Adrenal gland (tissue), 12 donors: Measurements from ENCODE around the gene RANBP9. TPM values are rescaled to one million over a fixed set of nuclear protein-coding genes. Genes with fewer than 3 reads are reported as not detected.
A peak's percentile ranks its signal among the peaks of the same experiment; 100 is the strongest.

Experiments used
- DNase-seq, 7 donors: peaks; one replicate each; pipeline ENCODE4 v3.0.0-alpha.2; 2019 to 2020
- H3K27ac ChIP-seq, 5 donors: fragments of 200-600 bp; sonication (generic) in 4 of 5; 1 replicate in 3 of 5; 2 replicates in 2 of 5; pipeline versions ENCODE4 v1.5.1 to v1.8.0; 2016 to 2020; ENCODE audit warnings: mild to moderate bottlenecking in 1 of 5
- H3K27me3 ChIP-seq: fragments of 200-600 bp; 2 replicates; pipeline ENCODE4 v1.8.0; 2021
- H3K36me3 ChIP-seq, 2 donors: fragments of 200-600 bp; replicated peaks in 1 of 2; 1 replicate in 1 of 2; 2 replicates in 1 of 2; pipeline versions ENCODE4 v1.5.1 to v1.8.0; 2018 to 2022
- H3K4me1 ChIP-seq, 2 donors: fragments of 200-600 bp; replicated peaks in 1 of 2; 1 replicate in 1 of 2; 2 replicates in 1 of 2; pipeline versions ENCODE4 v1.5.1 to v1.8.0; 2018 to 2021
- H3K4me3 ChIP-seq, 4 donors: fragments of 200-600 bp; sonication (generic) in 3 of 4; one replicate each; pipeline ENCODE4 v1.5.1; 2016 to 2018
- H3K9me3 ChIP-seq, 3 donors: fragments of 200-600 bp; sonication (generic) in 1 of 3; replicated peaks in 1 of 3; 1 replicate in 2 of 3; 2 replicates in 1 of 3; pipeline versions ENCODE4 v1.5.1 to v1.8.0; 2016 to 2021
- CTCF ChIP-seq, 6 experiments: fragments of 450-650 bp in 4 of 6; fragments of 200-600 bp in 2 of 6; sonication (generic) in 1 of 6; IDR thresholded peaks; 1 replicate in 5 of 6; 2 replicates in 1 of 6; pipeline versions ENCODE4 v1.5.1 to v1.8.0; 2016 to 2021; ENCODE audit warnings: antibody characterized with exemption in 6 of 6, mild to moderate bottlenecking in 2 of 6, moderate library complexity in 1 of 6
- POLR2A ChIP-seq, 2 donors: fragments of 450-650 bp; IDR thresholded peaks; one replicate each; pipeline ENCODE4 v1.6.1; 2017; ENCODE audit warnings: antibody characterized with exemption in 2 of 2, mild to moderate bottlenecking in 2 of 2, moderate library complexity in 1 of 2
- WGBS, 4 donors: extraction: QIAGEN DNeasy Blood & Tissue Kit in 2 of 4; methylation state at CpG; one replicate each; pipeline versions ENCODE4 v1.1.5 to v1.1.7; 2013 to 2017; 5-methylcytosine and 5-hydroxymethylcytosine counted together
- intact Hi-C, 2 donors: fragments of 100-400 bp; cut with DNase I; formaldehyde crosslinking; loops; one replicate each; pipeline versions ENCODE4 v1.14.1 to v1.15.0; 2022 to 2023
- polyA plus RNA-seq, 3 donors: library from polyadenylated mRNA; stranded (reverse); fragments of 200-250 nt in 2 of 3; fragments of 350-450 nt in 1 of 3; fragmentation: Illumina TruSeq in 1 of 3; extraction: RNeasy Lipid Tissue Mini Kit (QIAGEN cat#74804) in 1 of 3; gene quantifications; one replicate each; pipeline ENCODE4 v1.2.3, GENCODE V29; 2013 to 2014
- total RNA-seq, 9 donors: library from RNA; depleted of rRNA in 4 of 9; stranded (reverse); fragments of >200 nt in 4 of 9; fragments of 120-200 nt in 1 of 9; fragmentation: NEBNext Ultra II Directional in 1 of 9; extraction: Animal tissue kit (Norgen Biotek cat#: 25700) in 1 of 9; gene quantifications; one replicate each; pipeline versions ENCODE4 v1.1.0 to v1.2.4, GENCODE V29; 2013 to 2023
- donor health status: healthy with polysubstance abuse.
- donor health status: Bipolar disorder and iron deficiency.
- donor health status: DM: yes; HTN: yes; CAD: no.
- donor health status: DM: no; HTN: no; CAD: no.
- donor health status: DM: no; HTN: no; CAD: no.
- donor health status: DM: yes; HTN: yes; CAD: no.

The RANBP9 gene
- total and polyA plus RNA-seq, 12 donors: 20.1 to 63.1 (median 37.9) TPM

- Histone ChIP-seq H3K27me3 (no peaks in the 10 kb centered on the region), H3K9me3 (no peaks in the 10 kb centered on the region), H3K36me3 (no peaks in the 10 kb centered on the region), H3K27ac (no peak overlapping the region), H3K4me1 (peaks cover 0 to 6% of the 10 kb centered on the region in 2 donors), H3K4me3 (no peak overlapping the region)
- 86 to 93% (median 89%) methylated on average over 3 of the region's 3 CpGs for WGBS, 4 donors
- TF ChIP-seq CTCF (IDR thresholded peaks at IDR 0.05) (no peak), POLR2A (IDR thresholded peaks at IDR 0.05) (no peak)
- DNase-seq: no peak
- intact Hi-C loops: no loop called here
Measured at GRCh38 chr6:13577926-13578325, 133.7 kb downstream of the RANBP9 start.

- WGBS, 4 donors: 94 to 96% (median 95%) methylated on average over 3 of the region's 3 CpGs
- Histone ChIP-seq H3K27ac (no peak overlapping the region), H3K4me1 (peaks cover 0 to 6% of the 10 kb centered on the region in 2 donors), H3K27me3 (no peaks in the 10 kb centered on the region), H3K36me3 (no peaks in the 10 kb centered on the region), H3K9me3 (no peaks in the 10 kb centered on the region), H3K4me3 (no peak overlapping the region)
- TF ChIP-seq CTCF (IDR thresholded peaks at IDR 0.05) (no peak), POLR2A (IDR thresholded peaks at IDR 0.05) (no peak)
- no peak for DNase-seq
- intact Hi-C loops: no loop called here
Measured at GRCh38 chr6:13576017-13576416, 135.6 kb downstream of the RANBP9 start.

GRCh38 chr6:13575377-13575775 lies 136.3 kb downstream of the RANBP9 start:
- peak overlapping the region in 3 of 4 donors; percentile 83 to 92 (median 91) for H3K4me3 ChIP-seq
- no peaks in the 10 kb centered on the region for H3K9me3 ChIP-seq
- no peaks in the 10 kb centered on the region for H3K27me3 ChIP-seq
- H3K36me3 ChIP-seq: no peaks in the 10 kb centered on the region
- 26 to 29% (median 28%) methylated on average over 3 of the region's 3 CpGs for WGBS, 4 donors
- peak overlapping the region; percentile 80 to 96 (median 94) for H3K27ac ChIP-seq
- intact Hi-C loops: no loop called here
- no peak for DNase-seq
- peaks cover 0 to 6% of the 10 kb centered on the region in 2 donors for H3K4me1 ChIP-seq
- peak in 5 of 6 experiments; percentile 64 to 89 (median 76) for TF ChIP-seq CTCF (IDR thresholded peaks at IDR 0.05)
- TF ChIP-seq POLR2A (IDR thresholded peaks at IDR 0.05): no peak

DNA sequence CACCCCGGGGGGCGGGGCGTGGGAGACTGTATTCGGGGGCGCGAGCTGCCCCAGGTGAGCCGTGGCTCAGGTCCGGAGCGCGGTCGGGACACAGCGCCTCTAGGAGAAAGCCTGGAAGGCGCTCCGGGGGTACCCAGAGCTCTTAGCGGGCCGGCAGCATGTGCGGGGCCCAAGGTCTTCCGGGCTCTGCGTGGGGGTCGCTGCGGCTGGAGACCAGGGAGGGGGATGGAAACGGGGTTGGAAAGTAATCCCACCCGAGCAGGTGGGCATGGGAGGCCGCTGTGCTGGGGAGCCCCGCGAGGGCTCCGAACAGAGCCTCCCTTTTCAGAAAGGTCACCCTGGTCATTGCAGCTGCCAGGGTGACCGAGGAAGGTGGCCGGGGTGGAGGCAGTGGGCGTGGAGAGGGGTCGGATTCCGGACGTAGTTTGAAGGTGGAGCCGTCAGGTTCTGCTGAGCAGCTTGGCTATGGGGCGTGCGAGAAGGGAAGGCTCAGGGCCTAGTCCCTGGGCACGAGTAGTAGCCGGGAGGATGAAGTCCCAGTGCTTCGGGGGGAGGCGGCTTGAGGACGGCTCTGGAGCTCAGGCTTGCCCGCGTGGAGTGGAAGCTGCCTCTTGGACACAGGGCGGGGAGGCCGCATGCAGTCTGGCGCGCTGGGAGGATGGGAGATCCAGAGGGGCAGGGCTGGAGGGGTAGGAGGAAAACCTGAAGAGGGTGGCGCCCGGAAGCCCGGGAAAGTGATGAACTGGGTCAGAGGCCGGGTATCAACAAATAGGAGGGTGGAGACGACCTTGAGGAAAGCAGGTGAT lies 136.9 kb downstream of the RANBP9 start, which contains the start of gene SIRT5:
Gene SIRT5, plus strand, starts transcription at position 31 of the 806 bp plus-strand sequence. CDS start 9,510 bp downstream, outside the sequence.
- H3K9me3 ChIP-seq: no peaks in the 10 kb centered on the region
- DNase-seq: peak; percentile 71 to 92 (median 82)
- H3K4me3 ChIP-seq: peak within 1 kb of the TSS; percentile 83 to 92 (median 91)
- intact Hi-C loops: no loop called here
- peak in 1 of 2 donors; percentile 54 for TF ChIP-seq POLR2A (IDR thresholded peaks at IDR 0.05)
- peak in 1 of 6 experiments; percentile 86 for TF ChIP-seq CTCF (IDR thresholded peaks at IDR 0.05)
- H3K4me1 ChIP-seq: peaks cover 0 to 6% of the 10 kb centered on the region in 2 donors
- H3K27me3 ChIP-seq: no peaks in the 10 kb centered on the region
- H3K27ac ChIP-seq: peak within 1 kb of the TSS; percentile 80 to 96 (median 94)
- H3K36me3 ChIP-seq: no peaks in the 10 kb centered on the region
- WGBS, 4 donors: 0 to 1% (median 0%) methylated on average over 33 to 52 of the region's 52 CpGs
